GM18520 (cell line): ENCODE measurements around the gene ZNF256.

Experiments used
- ATAC-seq: cut with Tn5 transposase; IDR thresholded peaks from one replicate; pipeline ENCODE4 v1.9.1; 2021; ENCODE audit not compliant: unreplicated experiment

Gene ZNF256

GRCh38 chr19:57947419-57948134 is at the start of gene ZNF256:
ZNF256 (minus strand) TSS chr19:57947706; CDS start chr19:57947474, 232 bp downstream.
- peak; percentile 50 for ATAC-seq

GRCh38 chr19:57992841-57993240 is 45.3 kb upstream of the ZNF256 start:
- no peak for ATAC-seq

- ATAC-seq, result no peak
Measured at GRCh38 chr19:57978586-57979289, 31.2 kb upstream of the ZNF256 start.

GRCh38 chr19:57974434-57974833 is 26.9 kb upstream of the ZNF256 start, which contains the start of gene C19orf18:
C19orf18 (minus strand) TSS chr19:57974534; CDS start chr19:57974432, 102 bp downstream.
- ATAC-seq, result no peak

- no peak for ATAC-seq
Measured at GRCh38 chr19:57964761-57965160, 17.3 kb upstream of the ZNF256 start.

- ATAC-seq, result no peak
Measured at GRCh38 chr19:57961785-57962184, 14.3 kb upstream of the ZNF256 start.

GRCh38 chr19:57954996-57955395 is 7.5 kb upstream of the ZNF256 start:
- no peak for ATAC-seq

- no peak for ATAC-seq
Measured at GRCh38 chr19:57949702-57950101, 2.2 kb upstream of the ZNF256 start.

- no peak for ATAC-seq
Measured at GRCh38 chr19:57949296-57949695, 1.8 kb upstream of the ZNF256 start.

GRCh38 chr19:57947088-57947418 is 453 bp downstream of the ZNF256 start:
- no peak for ATAC-seq

- ATAC-seq, result no peak
Measured at GRCh38 chr19:57946316-57946715, 1.2 kb downstream of the ZNF256 start.

GRCh38 chr19:57941593-57941992 is 5.9 kb downstream of the ZNF256 start:
- ATAC-seq, result no peak

GRCh38 chr19:57935731-57936130 is 11.8 kb downstream of the ZNF256 start:
- no peak for ATAC-seq

GRCh38 chr19:57934820-57935665 is 12.5 kb downstream of the ZNF256 start, which contains the start of gene ZNF418:
ZNF418 (minus strand) TSS chr19:57935402; CDS start chr19:57933822, 1,580 bp downstream.
- no peak for ATAC-seq

GRCh38 chr19:57927587-57927986 is 19.9 kb downstream of the ZNF256 start:
- no peak for ATAC-seq

- ATAC-seq, result peak; percentile 98
Measured at GRCh38 chr19:57916168-57916995, 31.1 kb downstream of the ZNF256 start, which contains the start of gene ZNF417. ZNF417 (minus strand) TSS chr19:57916592; CDS start chr19:57916411, 181 bp downstream.

GRCh38 chr19:57914531-57914930 is 33.0 kb downstream of the ZNF256 start:
- ATAC-seq, result no peak

GRCh38 chr19:57907394-57907793 is 40.1 kb downstream of the ZNF256 start:
- no peak for ATAC-seq

GRCh38 chr19:57905258-57905657 is 42.2 kb downstream of the ZNF256 start:
- ATAC-seq, result no peak

- no peak for ATAC-seq
Measured at GRCh38 chr19:57903618-57904184, 43.8 kb downstream of the ZNF256 start.
